Stimulated activated CD4-positive, alpha-beta T cell treated with anti-CD3 and anti-CD28 coated beads, Interleukin-12 subunit alpha, Interleukin-12 subunit beta, amount 100 ng/mL, for 4 hours (primary cell): ENCODE data around the gene STIM2.
"Not testable (repeated sequence)": the region's sequence is repeated elsewhere in the genome, so short reads cannot be mapped to it uniquely, and the experiment has no call there.

ENCODE experiments used
- DNase-seq: peaks from one replicate; pipeline ENCODE4 v3.0.0-alpha.2; 2020

Gene STIM2

GRCh38 chr4:26870576-26871262 lies 10.1 kb downstream of the STIM2 start:
- DNase-seq = no peak

GRCh38 chr4:26871611-26872010 lies 11.0 kb downstream of the STIM2 start:
- DNase-seq = no peak

GRCh38 chr4:26873391-26874026 lies 12.9 kb downstream of the STIM2 start:
- peak; percentile 5 for DNase-seq

GRCh38 chr4:26874110-26874509 lies 13.5 kb downstream of the STIM2 start:
- no peak for DNase-seq

GRCh38 chr4:26877406-26877805 lies 16.8 kb downstream of the STIM2 start:
- no peak for DNase-seq

GRCh38 chr4:26877961-26878360 lies 17.3 kb downstream of the STIM2 start:
- no peak for DNase-seq

- peak; percentile 12 for DNase-seq
Measured at GRCh38 chr4:26878794-26879391, 18.3 kb downstream of the STIM2 start.

GRCh38 chr4:26879805-26880204 lies 19.2 kb downstream of the STIM2 start:
- DNase-seq = no peak

GRCh38 chr4:26884026-26884425 lies 23.4 kb downstream of the STIM2 start:
- DNase-seq = no peak

- DNase-seq = no peak
Measured at GRCh38 chr4:26884486-26884988, 23.9 kb downstream of the STIM2 start.

GRCh38 chr4:26885912-26886274 lies 25.3 kb downstream of the STIM2 start:
- no peak for DNase-seq

GRCh38 chr4:26887143-26887542 lies 26.5 kb downstream of the STIM2 start:
- DNase-seq = no peak

- DNase-seq = no peak
Measured at GRCh38 chr4:26887809-26888208, 27.2 kb downstream of the STIM2 start.

GRCh38 chr4:26889356-26889755 lies 28.7 kb downstream of the STIM2 start:
- DNase-seq = no peak

GRCh38 chr4:26891054-26891453 lies 30.4 kb downstream of the STIM2 start:
- no peak for DNase-seq

GRCh38 chr4:26891867-26892266 lies 31.2 kb downstream of the STIM2 start:
- DNase-seq = no peak

GRCh38 chr4:26892480-26893150 lies 32.0 kb downstream of the STIM2 start:
- DNase-seq = no peak

GRCh38 chr4:26893491-26893890 lies 32.9 kb downstream of the STIM2 start:
- DNase-seq = no peak

GRCh38 chr4:26894881-26895280 lies 34.2 kb downstream of the STIM2 start:
- DNase-seq = not testable (repeated sequence)

- DNase-seq = no peak
Measured at GRCh38 chr4:26896636-26897035, 36.0 kb downstream of the STIM2 start.

- no peak for DNase-seq
Measured at GRCh38 chr4:26899991-26900390, 39.4 kb downstream of the STIM2 start.

GRCh38 chr4:26900765-26901164 lies 40.1 kb downstream of the STIM2 start:
- no peak for DNase-seq

GRCh38 chr4:26905172-26905571 lies 44.5 kb downstream of the STIM2 start:
- DNase-seq = no peak
